ENCODE measurements around the gene MGMT. TPM values are rescaled to one million over a fixed set of nuclear protein-coding genes. Genes with fewer than 3 reads are reported as not detected.

Gene MGMT
- total RNA-seq, 2 donors from 2014 or later = 17.8 to 19.2 TPM

- no peak overlapping the region for H3K27ac Mint-ChIP-seq
- no peak for ATAC-seq (replicated peaks in 1 of 2)
- H3K4me1 Mint-ChIP-seq (ENCODE audit: low read depth) = no peaks in the 10 kb centered on the region
- no peaks in the 10 kb centered on the region for H3K27me3 Mint-ChIP-seq (ENCODE audit: low read depth)
- peaks cover 3 to 5% of the 10 kb centered on the region in 2 donors for H3K36me3 Mint-ChIP-seq (ENCODE audit: insufficient read depth in 2 of 2)
- H3K9me3 Mint-ChIP-seq = peaks cover 4% of the 10 kb centered on the region in 2 donors
- no peak overlapping the region for H3K4me3 Mint-ChIP-seq
- DNase-seq = no peak
Measured at GRCh38 chr10:129814681-129815646, 347.9 kb downstream of the MGMT start.

- no peak overlapping the region for H3K4me3 Mint-ChIP-seq
- peaks cover 4% of the 10 kb centered on the region in 2 donors for H3K9me3 Mint-ChIP-seq
- no peak for ATAC-seq (replicated peaks in 1 of 2)
- H3K27me3 Mint-ChIP-seq (ENCODE audit: low read depth) = no peaks in the 10 kb centered on the region
- no peak for DNase-seq
- H3K27ac Mint-ChIP-seq = no peak overlapping the region
- H3K4me1 Mint-ChIP-seq (ENCODE audit: low read depth) = no peaks in the 10 kb centered on the region
- peaks cover 3 to 5% of the 10 kb centered on the region in 2 donors for H3K36me3 Mint-ChIP-seq (ENCODE audit: insufficient read depth in 2 of 2)
Measured at GRCh38 chr10:129815898-129816655, 349.0 kb downstream of the MGMT start.

- Mint-ChIP-seq H3K9me3 (peaks cover 4% of the 10 kb centered on the region in 2 donors), H3K27me3 (ENCODE audit: low read depth) (no peaks in the 10 kb centered on the region), H3K27ac (no peak overlapping the region), H3K36me3 (ENCODE audit: insufficient read depth in 2 of 2) (peaks cover 3 to 5% of the 10 kb centered on the region in 2 donors), H3K4me1 (ENCODE audit: low read depth) (no peaks in the 10 kb centered on the region), H3K4me3 (no peak overlapping the region)
- ATAC-seq (replicated peaks in 1 of 2) (no peak), DNase-seq (no peak)
Measured at GRCh38 chr10:129816656-129817045, 349.6 kb downstream of the MGMT start.
